AG10803 (cell line): ENCODE results near the gene ZNF311.
"Not testable (repeated sequence)": the region's sequence is repeated elsewhere in the genome, so short reads cannot be mapped to it uniquely, and the experiment has no call there.

Experiments
- DNase-seq: peaks from one replicate; pipeline ENCODE4 v3.0.0; 2010; ENCODE audit warnings: low read depth
- H3K4me3 ChIP-seq: 2 replicates; pipeline ENCODE4 v1.5.1; 2011; ENCODE audit warnings: mild to moderate bottlenecking, low read length, control low read depth
- TF ChIP-seq, protein P1 (sequence below): conservative IDR thresholded peaks from 2 replicates; pipeline ENCODE4 v1.5.1; 2011; ENCODE audit warnings: mild to moderate bottlenecking, low read length, control low read depth, inconsistent platforms

ZNF311 gene

DNA sequence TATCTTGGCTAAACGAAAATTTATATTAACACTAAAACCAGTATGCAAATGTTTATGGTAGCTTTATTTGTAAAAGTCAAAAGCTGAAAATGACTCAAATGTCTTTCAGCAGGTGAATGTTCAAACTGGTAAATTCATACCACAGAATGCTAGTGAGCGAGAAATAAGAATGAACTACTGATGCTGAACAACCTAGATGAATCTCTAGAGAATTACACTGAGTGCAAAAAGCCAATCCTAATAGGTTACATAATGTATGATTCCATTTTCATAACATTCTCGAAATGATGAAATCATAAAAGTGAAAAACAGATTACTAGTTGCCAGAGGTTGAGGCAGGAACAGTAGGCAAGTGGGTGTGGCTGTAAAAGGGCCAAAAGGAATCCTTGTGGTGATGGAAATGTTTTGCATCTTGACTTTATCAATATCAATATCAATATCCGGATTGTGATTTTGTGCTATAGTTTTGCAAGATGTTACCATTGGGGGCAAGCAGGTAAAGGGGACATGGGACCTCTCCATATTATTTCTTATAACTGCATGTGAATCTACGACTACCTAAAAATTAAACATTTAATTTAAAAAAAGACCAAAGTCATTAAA lies 26.1 kb downstream of the ZNF311 start:
- TF ChIP-seq, protein P1, sequence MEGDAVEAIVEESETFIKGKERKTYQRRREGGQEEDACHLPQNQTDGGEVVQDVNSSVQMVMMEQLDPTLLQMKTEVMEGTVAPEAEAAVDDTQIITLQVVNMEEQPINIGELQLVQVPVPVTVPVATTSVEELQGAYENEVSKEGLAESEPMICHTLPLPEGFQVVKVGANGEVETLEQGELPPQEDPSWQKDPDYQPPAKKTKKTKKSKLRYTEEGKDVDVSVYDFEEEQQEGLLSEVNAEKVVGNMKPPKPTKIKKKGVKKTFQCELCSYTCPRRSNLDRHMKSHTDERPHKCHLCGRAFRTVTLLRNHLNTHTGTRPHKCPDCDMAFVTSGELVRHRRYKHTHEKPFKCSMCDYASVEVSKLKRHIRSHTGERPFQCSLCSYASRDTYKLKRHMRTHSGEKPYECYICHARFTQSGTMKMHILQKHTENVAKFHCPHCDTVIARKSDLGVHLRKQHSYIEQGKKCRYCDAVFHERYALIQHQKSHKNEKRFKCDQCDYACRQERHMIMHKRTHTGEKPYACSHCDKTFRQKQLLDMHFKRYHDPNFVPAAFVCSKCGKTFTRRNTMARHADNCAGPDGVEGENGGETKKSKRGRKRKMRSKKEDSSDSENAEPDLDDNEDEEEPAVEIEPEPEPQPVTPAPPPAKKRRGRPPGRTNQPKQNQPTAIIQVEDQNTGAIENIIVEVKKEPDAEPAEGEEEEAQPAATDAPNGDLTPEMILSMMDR, result no peak
- no peak overlapping the region for H3K4me3 ChIP-seq
- DNase-seq, result no peak

DNA sequence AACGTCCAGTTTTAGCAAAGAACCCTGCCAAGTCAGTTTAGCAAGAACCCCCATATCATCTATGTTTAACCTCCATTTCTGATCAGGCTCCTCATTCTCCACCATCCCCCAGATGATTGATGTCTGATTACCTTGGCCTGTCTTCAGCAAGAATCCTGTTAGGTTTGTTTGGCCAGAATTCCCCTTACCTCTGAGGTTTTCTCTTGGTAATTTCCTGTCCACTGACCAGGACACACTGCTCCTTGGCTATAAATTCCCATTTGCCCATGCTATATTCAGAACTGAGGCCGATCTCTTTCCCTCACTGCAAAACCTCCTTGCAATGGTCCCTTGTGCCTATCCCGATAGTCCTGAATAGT lies 27.0 kb downstream of the ZNF311 start:
- no peak overlapping the region for H3K4me3 ChIP-seq
- TF ChIP-seq, protein P1, result no peak
- DNase-seq, result no peak

DNA sequence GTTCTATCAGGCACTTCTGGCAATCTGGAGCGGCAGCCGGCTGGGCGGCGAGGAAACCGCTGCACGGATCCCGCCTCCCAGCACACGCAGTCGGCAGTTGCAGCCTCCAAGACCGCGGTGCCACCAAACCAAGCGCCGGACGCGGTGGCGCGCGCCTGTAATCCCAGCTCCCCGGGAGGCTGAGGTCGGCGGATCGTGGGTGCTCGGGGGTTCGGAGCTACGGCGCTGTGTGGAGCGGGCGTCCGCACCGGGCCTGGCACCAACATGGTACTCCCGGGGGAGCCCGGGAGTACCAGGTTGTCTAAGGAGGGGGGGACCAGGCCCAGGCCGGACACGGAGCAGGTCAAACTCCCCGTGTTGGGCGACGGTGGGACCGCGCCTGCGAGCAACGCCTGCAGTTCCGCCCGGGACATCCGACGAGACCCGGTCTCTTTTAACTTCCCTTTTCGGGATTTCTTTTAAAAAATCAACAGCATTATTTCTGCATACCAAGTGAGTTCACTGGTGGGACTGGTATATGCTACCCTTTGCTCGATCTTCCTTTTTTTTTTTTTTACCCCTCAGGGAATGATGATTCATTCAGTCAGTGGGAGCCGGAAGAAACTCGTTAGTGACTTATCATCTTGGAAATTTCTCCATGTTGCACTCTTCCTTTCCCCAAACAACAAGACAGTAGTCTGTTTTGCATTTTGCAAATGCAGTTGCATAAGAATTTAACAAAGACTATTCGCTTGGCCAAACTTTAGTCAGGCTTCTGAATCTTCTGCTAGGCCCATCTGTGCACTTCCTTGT lies 27.6 kb downstream of the ZNF311 start:
- TF ChIP-seq, protein P1, result no peak
- no peak overlapping the region; the same call in 1 of the 2 replicates for H3K4me3 ChIP-seq
- peak; percentile 74 for DNase-seq

DNA sequence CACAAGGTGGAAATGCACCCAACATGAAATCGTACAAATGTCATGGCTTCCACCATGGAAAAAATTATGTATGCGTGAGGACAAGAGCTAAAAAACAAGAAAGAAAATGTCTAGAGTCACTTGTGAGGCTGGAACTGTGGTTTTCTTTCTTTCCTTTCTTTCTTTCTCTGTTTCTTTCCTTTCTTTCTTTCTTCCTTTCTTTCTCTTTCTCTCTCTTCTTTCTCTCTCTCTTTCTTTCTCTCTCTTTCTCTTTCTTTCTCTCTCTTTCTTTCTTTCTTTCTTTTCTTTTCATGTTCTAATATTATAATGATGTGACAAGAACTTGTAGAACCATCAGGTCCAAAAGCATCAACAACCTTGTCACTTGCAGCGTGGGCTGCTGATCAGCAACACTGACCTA lies 28.4 kb downstream of the ZNF311 start:
- no peak for DNase-seq
- no peak overlapping the region for H3K4me3 ChIP-seq
- TF ChIP-seq, protein P1, result no peak

DNA sequence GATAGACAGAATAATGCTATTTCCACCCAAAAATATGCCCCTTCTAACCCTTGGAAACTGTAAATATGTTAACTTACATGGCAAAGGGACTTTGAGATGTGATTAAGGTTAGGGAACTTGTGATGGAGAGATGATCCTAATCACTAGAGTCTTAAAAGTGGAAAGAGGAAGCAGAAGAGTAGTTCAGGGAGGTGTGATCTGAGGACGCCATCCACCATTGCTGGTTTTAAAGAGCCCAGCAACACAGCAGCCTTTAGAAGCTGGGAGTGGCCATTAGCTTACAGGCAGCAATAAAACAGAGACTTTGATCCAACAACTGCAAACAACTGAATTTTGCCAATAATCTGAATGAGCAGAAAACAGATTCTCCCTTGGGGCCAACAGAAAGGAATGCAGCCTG lies 30.6 kb downstream of the ZNF311 start:
- no peak for DNase-seq
- H3K4me3 ChIP-seq, result no peak overlapping the region
- TF ChIP-seq, protein P1, result no peak

DNA sequence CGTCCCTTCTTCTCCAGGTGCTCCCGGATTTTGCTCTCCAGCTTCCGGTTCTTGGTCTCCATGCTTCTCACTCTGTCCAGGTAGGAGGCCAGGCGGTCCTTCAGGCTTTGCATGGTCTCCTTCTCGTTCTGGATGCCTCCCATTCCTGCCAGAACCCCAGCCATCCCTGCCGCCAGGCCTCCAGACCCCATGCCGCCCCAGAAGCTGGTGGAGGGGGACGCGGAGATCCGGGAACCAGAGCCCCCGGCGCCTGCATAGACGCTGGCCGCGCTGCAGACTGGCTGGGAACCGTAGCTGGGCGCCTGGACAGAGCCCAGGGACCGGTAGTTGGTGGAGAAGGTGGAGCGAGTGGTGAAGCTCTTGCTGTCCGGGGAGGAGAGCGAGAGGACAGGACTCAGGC lies 35.1 kb downstream of the ZNF311 start:
- not testable (repeated sequence) for DNase-seq, H3K4me3 ChIP-seq

DNA sequence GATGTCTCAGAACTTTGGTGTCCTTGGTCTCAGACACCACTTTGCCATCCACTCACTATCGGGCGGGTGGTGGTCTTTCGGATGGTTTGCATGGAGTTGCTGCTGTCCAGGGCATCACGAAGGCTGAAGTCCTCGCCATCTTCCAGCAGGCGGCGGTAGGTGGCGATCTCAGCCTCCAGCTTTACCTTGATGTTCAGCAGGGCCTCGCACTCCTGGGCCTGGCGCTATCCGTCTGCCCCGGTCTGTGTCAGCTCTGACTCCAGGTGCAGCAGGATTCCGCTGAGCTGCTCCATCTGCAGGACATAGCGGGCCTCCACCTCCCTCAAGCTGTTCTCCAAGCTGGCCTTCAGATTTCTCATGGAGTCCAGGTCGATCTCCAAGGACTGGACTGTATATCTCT lies 36.0 kb downstream of the ZNF311 start:
- no peak for DNase-seq
- H3K4me3 ChIP-seq, result no peak overlapping the region
- TF ChIP-seq, protein P1, result no peak
